Bronchial epithelial cell (primary cell): ENCODE results near the gene SERHL2. TPM values are rescaled to one million over a fixed set of nuclear protein-coding genes. Genes with fewer than 3 reads are reported as not detected.
A peak's percentile ranks its signal among the peaks of the same experiment; 100 is the strongest.
"Not testable (repeated sequence)": the region's sequence is repeated elsewhere in the genome, so short reads cannot be mapped to it uniquely, and the experiment has no call there.

Experiments used
- DNase-seq: peaks from one replicate; pipeline ENCODE4 v3.0.0-alpha.2; 2010; ENCODE audit warnings: low read depth
- FAIRE-seq: peaks from 2 replicates; lab custom pipeline; 2011; peaks lifted over from hg19 to GRCh38; lab: Jason Lieb, UNC
- H3K27me3 ChIP-seq: 2 replicates; pipeline ENCODE4 v1.5.1; 2011; ENCODE audit warnings: low read length; ENCODE audit not compliant: control insufficient read depth, insufficient read depth
- H3K36me3 ChIP-seq: 2 replicates; pipeline ENCODE4 v1.5.1; 2011; ENCODE audit warnings: low read length; ENCODE audit not compliant: control insufficient read depth, insufficient read depth
- H3K4me3 ChIP-seq: 2 replicates; pipeline ENCODE4 v1.5.1; 2011; ENCODE audit warnings: mild to moderate bottlenecking, low read depth, low read length, control low read depth
- total RNA-seq: library from RNA; depleted of rRNA; stranded (reverse); fragments of >200 nt; gene quantifications from 2 replicates; pipeline ENCODE4 v1.2.1, GENCODE V29; 2014
- TF ChIP-seq, protein P1 (sequence below): IDR thresholded peaks from 2 replicates; pipeline ENCODE4 v1.5.1; 2011; ENCODE audit warnings: mild to moderate bottlenecking, moderate library complexity, low read length, control low read depth, inconsistent platforms; ENCODE audit not compliant: insufficient read depth, severe bottlenecking

SERHL2 gene
- total RNA-seq, 1 donor from 2014 or later = 0.79 TPM

DNA sequence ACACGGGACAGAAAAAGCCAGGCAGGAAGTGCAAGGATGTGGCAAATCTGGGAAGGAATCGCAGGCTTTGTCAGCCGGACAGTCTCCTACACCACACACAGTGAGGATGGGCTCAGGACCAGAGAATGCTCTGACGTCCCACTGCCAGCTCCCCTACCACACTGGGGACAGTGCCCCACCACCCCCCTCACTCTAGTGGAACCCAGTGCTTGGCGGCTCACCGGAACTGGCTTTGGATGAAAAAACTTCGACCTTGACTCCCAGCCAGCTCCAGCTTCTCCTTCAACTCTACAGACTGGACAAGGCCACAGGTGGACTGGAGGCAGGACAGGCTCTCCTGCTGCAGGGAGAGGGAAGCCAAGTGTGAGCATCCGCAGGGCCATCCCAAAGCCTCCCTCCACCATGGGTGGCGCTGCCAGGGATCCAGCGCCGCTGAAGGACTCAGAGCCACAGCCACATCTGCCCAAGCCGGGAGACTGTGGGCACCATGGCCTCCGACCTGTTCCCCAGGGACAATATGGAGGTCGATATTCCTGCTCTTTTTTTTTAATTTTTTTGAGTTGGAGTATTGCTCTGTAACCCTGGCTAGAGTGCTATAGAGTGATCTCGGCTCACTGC, 24.0 kb downstream of the SERHL2 start:
- DNase-seq = no peak
- H3K36me3 ChIP-seq = peaks cover 13% of the 10 kb centered on the region

GRCh38 chr22:42580040-42580439, 26.3 kb downstream of the SERHL2 start:
- H3K27me3 ChIP-seq, H3K4me3 ChIP-seq, DNase-seq, FAIRE-seq: not testable (repeated sequence)
- peaks cover 15% of the 10 kb centered on the region for H3K36me3 ChIP-seq

More for the DNA sequence above, 24.0 kb downstream of the SERHL2 start:
- H3K4me3 ChIP-seq = no peak overlapping the region
- no peaks in the 10 kb centered on the region for H3K27me3 ChIP-seq
- FAIRE-seq = no peak
- TF ChIP-seq, protein P1, sequence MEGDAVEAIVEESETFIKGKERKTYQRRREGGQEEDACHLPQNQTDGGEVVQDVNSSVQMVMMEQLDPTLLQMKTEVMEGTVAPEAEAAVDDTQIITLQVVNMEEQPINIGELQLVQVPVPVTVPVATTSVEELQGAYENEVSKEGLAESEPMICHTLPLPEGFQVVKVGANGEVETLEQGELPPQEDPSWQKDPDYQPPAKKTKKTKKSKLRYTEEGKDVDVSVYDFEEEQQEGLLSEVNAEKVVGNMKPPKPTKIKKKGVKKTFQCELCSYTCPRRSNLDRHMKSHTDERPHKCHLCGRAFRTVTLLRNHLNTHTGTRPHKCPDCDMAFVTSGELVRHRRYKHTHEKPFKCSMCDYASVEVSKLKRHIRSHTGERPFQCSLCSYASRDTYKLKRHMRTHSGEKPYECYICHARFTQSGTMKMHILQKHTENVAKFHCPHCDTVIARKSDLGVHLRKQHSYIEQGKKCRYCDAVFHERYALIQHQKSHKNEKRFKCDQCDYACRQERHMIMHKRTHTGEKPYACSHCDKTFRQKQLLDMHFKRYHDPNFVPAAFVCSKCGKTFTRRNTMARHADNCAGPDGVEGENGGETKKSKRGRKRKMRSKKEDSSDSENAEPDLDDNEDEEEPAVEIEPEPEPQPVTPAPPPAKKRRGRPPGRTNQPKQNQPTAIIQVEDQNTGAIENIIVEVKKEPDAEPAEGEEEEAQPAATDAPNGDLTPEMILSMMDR = no peak

DNA sequence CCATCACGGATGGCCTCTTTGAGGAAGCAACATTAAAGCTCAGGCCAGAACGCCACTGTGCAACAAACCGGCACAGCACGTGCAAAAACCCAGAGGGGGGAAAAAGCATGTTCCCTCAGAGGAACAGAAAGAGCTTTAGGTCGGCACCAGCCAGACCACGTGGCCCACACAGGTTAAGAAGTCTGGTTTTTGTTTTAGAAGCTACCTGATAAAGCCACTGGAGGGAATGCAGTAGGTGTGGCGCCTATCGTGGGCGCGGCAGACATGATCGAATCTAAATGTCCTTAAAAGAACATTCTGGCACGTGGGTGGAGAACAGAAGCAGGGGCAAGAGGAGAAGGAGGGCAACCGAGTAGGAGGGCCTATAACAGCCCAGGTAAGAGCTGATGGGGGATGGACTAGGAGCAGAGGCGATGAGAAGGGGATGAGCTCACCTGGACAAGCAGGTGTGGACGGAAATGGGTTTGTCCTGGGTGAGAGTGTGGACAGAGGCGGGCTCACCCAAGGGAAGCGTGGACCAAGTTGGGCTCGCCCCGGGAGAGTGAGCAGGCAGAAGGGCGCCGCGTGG, 27.5 kb downstream of the SERHL2 start:
- peak; percentile 42 for DNase-seq
- Histone ChIP-seq H3K4me3 (peak overlapping the region; percentile 83), H3K36me3 (peaks cover 18% of the 10 kb centered on the region)
- H3K27me3 ChIP-seq = not testable (repeated sequence)
- peak; percentile 98 for FAIRE-seq

DNA sequence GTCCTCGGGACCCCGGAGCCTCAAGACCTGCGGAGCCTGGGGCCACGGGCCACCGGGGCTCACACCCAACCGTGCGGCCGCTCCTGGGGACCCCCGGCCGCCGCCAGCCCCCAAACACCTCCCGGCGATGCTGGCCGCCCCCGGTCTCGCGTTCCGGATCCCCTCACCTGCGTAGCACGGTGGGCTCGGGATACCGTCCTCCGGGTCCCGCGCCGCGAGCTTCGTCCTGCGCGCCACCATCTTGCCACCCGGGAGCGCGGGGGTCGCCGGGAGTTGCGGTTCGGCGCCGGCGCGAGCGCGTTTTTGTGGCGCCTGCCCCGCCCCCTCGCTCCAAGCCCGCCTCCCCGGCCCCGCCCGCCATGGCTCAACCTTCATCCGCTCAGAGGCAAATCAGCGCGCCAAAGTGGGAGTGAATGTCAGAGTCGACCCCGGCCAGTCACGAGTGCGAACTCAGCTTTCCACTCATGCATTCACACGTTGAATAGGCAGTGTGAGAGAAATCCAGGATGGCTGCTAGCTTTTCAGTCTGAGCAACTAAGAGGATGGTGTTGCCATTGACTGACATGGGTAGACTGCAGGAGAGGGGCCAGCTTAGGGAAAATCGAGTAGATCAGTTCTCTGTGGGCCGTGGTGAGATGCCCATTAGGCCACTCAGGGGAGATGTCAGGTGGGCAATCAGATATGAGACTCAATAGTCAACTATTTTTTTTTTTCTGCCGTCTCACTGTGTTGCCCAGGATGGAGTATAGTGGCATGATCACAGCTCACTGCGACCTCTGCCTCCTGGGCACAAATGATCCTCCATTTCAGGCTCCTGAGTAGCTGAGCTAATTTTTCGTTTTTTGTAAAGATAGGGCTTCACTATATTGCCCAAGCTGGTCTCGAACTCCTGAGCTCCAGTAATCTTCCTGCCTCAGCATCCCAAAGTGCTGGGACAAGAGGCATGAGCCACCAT, 28.3 kb downstream of the SERHL2 start:
- Histone ChIP-seq H3K36me3 (peaks cover 23% of the 10 kb centered on the region), H3K4me3 (peak overlapping the region; percentile 83), H3K27me3 (no peaks in the 10 kb centered on the region)
- TF ChIP-seq, protein P1 = no peak
- peak; percentile 51 for DNase-seq
- no peak for FAIRE-seq

GRCh38 chr22:42582987-42583386, 29.2 kb downstream of the SERHL2 start:
- no peaks in the 10 kb centered on the region for H3K27me3 ChIP-seq
- DNase-seq (no peak), FAIRE-seq (no peak)
- peaks cover 26% of the 10 kb centered on the region for H3K36me3 ChIP-seq
- no peak overlapping the region for H3K4me3 ChIP-seq
- TF ChIP-seq, protein P1 = no peak

DNA sequence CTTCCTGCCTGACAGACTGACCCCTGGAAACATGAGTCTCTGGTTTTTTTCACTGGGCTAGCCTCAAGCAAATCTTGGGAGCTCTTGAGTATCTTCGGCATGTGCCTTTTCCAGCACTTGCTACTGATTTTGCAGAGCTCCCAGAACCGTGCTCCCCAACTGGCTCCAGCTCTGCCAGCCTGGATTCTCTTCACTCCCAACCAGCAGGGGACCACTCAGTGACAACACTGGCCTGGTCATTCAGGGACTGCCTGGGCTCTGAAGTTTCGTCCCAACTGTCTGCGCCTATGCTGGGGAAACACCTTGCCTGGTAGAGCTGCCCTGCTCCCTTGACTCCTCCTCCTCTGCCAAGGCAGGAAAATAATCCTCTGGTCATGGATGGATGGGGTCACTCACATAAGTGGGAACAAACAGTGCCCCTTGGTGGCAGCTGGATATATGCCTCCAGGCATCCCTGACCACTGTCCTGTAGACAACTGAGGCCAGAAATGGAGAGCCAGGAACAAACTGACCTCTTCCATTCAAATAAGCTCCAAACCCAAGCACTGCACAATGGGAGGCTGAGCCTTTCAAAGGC, 30.7 kb downstream of the SERHL2 start:
- H3K27me3 ChIP-seq = no peaks in the 10 kb centered on the region
- no peak overlapping the region for H3K4me3 ChIP-seq
- peaks cover 26% of the 10 kb centered on the region for H3K36me3 ChIP-seq
- DNase-seq (no peak), FAIRE-seq (peak; percentile 66)
- TF ChIP-seq, protein P1 = no peak
